ENCODE data around the gene CPED1.

Gene CPED1

GRCh38 chr7:120951309-120951699 lies 37.2 kb upstream of the CPED1 start:
- Histone ChIP-seq H3K4me3 (ENCODE audit: low read depth, low read length) (peak overlapping the region; percentile 61), H3K27me3 (ENCODE audit: insufficient read depth, low read depth, severe bottlenecking) (no peaks in the 10 kb centered on the region), H3K36me3 (peaks cover 34% of the 10 kb centered on the region), H3K9me3 (ENCODE audit: severe bottlenecking) (no peaks in the 10 kb centered on the region), H3K27ac (peak overlapping the region; percentile 99; the same call in 1 of the 2 replicates)
- DNase-seq: no peak
- TF ChIP-seq CTCF (IDR thresholded peaks at IDR 0.05; ENCODE audit: low read depth, low read length): no peak

- no peak for DNase-seq
- Histone ChIP-seq H3K27me3 (ENCODE audit: insufficient read depth, low read depth, severe bottlenecking) (no peaks in the 10 kb centered on the region), H3K9me3 (ENCODE audit: severe bottlenecking) (no peaks in the 10 kb centered on the region), H3K36me3 (peaks cover 36% of the 10 kb centered on the region), H3K27ac (no peak overlapping the region), H3K4me3 (ENCODE audit: low read depth, low read length) (peak overlapping the region; percentile 61)
- no peak for TF ChIP-seq CTCF (IDR thresholded peaks at IDR 0.05; ENCODE audit: low read depth, low read length)
These were observed 36.7 kb upstream of the CPED1 start for GRCh38 chr7:120951826-120952225.

- H3K27me3 ChIP-seq (ENCODE audit: insufficient read depth, low read depth, severe bottlenecking): no peaks in the 10 kb centered on the region
- TF ChIP-seq CTCF (IDR thresholded peaks at IDR 0.05; ENCODE audit: low read depth, low read length): no peak
- no peaks in the 10 kb centered on the region for H3K9me3 ChIP-seq (ENCODE audit: severe bottlenecking)
- no peak for DNase-seq
- H3K36me3 ChIP-seq: peaks cover 36% of the 10 kb centered on the region
- H3K27ac ChIP-seq: no peak overlapping the region
- H3K4me3 ChIP-seq (ENCODE audit: low read depth, low read length): no peak overlapping the region
These were observed 32.8 kb upstream of the CPED1 start for GRCh38 chr7:120955577-120956149.

- Histone ChIP-seq H3K4me3 (ENCODE audit: low read depth, low read length) (no peak overlapping the region), H3K27ac (no peak overlapping the region), H3K36me3 (peaks cover 19% of the 10 kb centered on the region), H3K27me3 (ENCODE audit: insufficient read depth, low read depth, severe bottlenecking) (no peaks in the 10 kb centered on the region), H3K9me3 (ENCODE audit: severe bottlenecking) (no peaks in the 10 kb centered on the region)
- DNase-seq: no peak
- no peak for TF ChIP-seq CTCF (IDR thresholded peaks at IDR 0.05; ENCODE audit: low read depth, low read length)
These were observed 28.5 kb upstream of the CPED1 start for GRCh38 chr7:120959929-120960484.

- no peaks in the 10 kb centered on the region for H3K9me3 ChIP-seq (ENCODE audit: severe bottlenecking)
- TF ChIP-seq CTCF (IDR thresholded peaks at IDR 0.05; ENCODE audit: low read depth, low read length): no peak
- H3K4me3 ChIP-seq (ENCODE audit: low read depth, low read length): no peak overlapping the region
- H3K27me3 ChIP-seq (ENCODE audit: insufficient read depth, low read depth, severe bottlenecking): no peaks in the 10 kb centered on the region
- H3K27ac ChIP-seq: no peak overlapping the region
- peaks cover 15% of the 10 kb centered on the region for H3K36me3 ChIP-seq
- DNase-seq: no peak
These were observed 27.8 kb upstream of the CPED1 start for GRCh38 chr7:120960714-120961113.
